H9 (cell line): ENCODE results near the gene LGALS9B. TPM values are rescaled to one million over a fixed set of nuclear protein-coding genes. Genes with fewer than 3 reads are reported as not detected.
"Not testable (repeated sequence)": the region's sequence is repeated elsewhere in the genome, so short reads cannot be mapped to it uniquely, and the experiment has no call there.

Experiments
- DNase-seq: peaks from one replicate; pipeline ENCODE4 v3.0.0-alpha.2; 2017
- H2AFZ ChIP-seq: one replicate; pipeline ENCODE4 v1.6.1; 2013; ENCODE audit warnings: mild to moderate bottlenecking, low read length, control low read depth, moderate library complexity
- H2AK5ac ChIP-seq: 2 replicates; pipeline ENCODE4 v1.6.1; 2013; ENCODE audit warnings: low read length, control low read depth, mixed read lengths; ENCODE audit not compliant: insufficient read length
- H2BK120ac ChIP-seq: one replicate; pipeline ENCODE4 v1.6.1; 2013; ENCODE audit warnings: low read depth, mild to moderate bottlenecking, low read length, control low read depth, inconsistent platforms; ENCODE audit not compliant: poor library complexity, severe bottlenecking
- H2BK12ac ChIP-seq: 2 replicates; pipeline ENCODE4 v1.6.1; 2013; ENCODE audit warnings: low read length, control low read depth, mixed read lengths, low read depth; ENCODE audit not compliant: insufficient read length
- H2BK15ac ChIP-seq: 2 replicates; pipeline ENCODE4 v1.6.1; 2013; ENCODE audit warnings: low read depth, low read length, control low read depth
- H2BK20ac ChIP-seq: one replicate; pipeline ENCODE4 v1.6.1; 2013; ENCODE audit warnings: low read depth, mild to moderate bottlenecking, low read length, control low read depth, inconsistent platforms; ENCODE audit not compliant: poor library complexity, severe bottlenecking
- H2BK5ac ChIP-seq: 2 replicates; pipeline ENCODE4 v1.6.1; 2013; ENCODE audit warnings: low read length, control low read depth, mixed read lengths; ENCODE audit not compliant: insufficient read length
- H3K14ac ChIP-seq: 2 replicates; pipeline ENCODE4 v1.6.1; 2013; ENCODE audit warnings: low read length, control low read depth; ENCODE audit not compliant: insufficient read depth
- H3K18ac ChIP-seq: 2 replicates; pipeline ENCODE4 v1.6.1; 2013; ENCODE audit warnings: low read depth, mild to moderate bottlenecking, mixed read lengths, low read length, control low read depth; ENCODE audit not compliant: insufficient read length
- H3K23ac ChIP-seq: 2 replicates; pipeline ENCODE4 v1.6.1; 2013; ENCODE audit warnings: low read length, control low read depth, mixed read lengths, low read depth; ENCODE audit not compliant: insufficient read length
- H3K23me2 ChIP-seq: 2 replicates; pipeline ENCODE4 v1.6.1; 2013; ENCODE audit warnings: low read depth, mild to moderate bottlenecking, mixed read lengths, low read length, control low read depth; ENCODE audit not compliant: insufficient read length, poor library complexity, severe bottlenecking
- H3K27ac ChIP-seq: 2 replicates; pipeline ENCODE4 v1.5.1; 2013; ENCODE audit warnings: low read length, control low read depth, mixed read lengths, low read depth; ENCODE audit not compliant: insufficient read length
- H3K27me3 ChIP-seq: 2 replicates; pipeline ENCODE4 v1.6.1; 2013; ENCODE audit warnings: low read length, control low read depth, inconsistent platforms; ENCODE audit not compliant: insufficient read depth
- H3K4ac ChIP-seq: 2 replicates; pipeline ENCODE4 v1.6.1; 2013; ENCODE audit warnings: low read depth, mild to moderate bottlenecking, control low read depth, inconsistent platforms, low read length, moderate library complexity
- H3K4me1 ChIP-seq: 2 replicates; pipeline ENCODE4 v1.6.1; 2013; ENCODE audit warnings: low read length, control low read depth, inconsistent platforms; ENCODE audit not compliant: insufficient read depth
- H3K4me2 ChIP-seq: 2 replicates; pipeline ENCODE4 v1.6.1; 2013; ENCODE audit warnings: low read length, control low read depth, mixed read lengths; ENCODE audit not compliant: insufficient read length, insufficient read depth
- H3K56ac ChIP-seq: 2 replicates; pipeline ENCODE4 v1.6.1; 2013; ENCODE audit warnings: low read depth, mild to moderate bottlenecking, mixed read lengths, low read length, control low read depth; ENCODE audit not compliant: insufficient read length
- H3K79me1 ChIP-seq: 2 replicates; pipeline ENCODE4 v1.6.1; 2013; ENCODE audit warnings: low read depth, mild to moderate bottlenecking, moderate library complexity, low read length, control low read depth, inconsistent platforms; ENCODE audit not compliant: insufficient read depth, poor library complexity, severe bottlenecking
- H3K79me2 ChIP-seq: 2 replicates; pipeline ENCODE4 v1.6.1; 2013; ENCODE audit warnings: low read length, control low read depth, inconsistent platforms; ENCODE audit not compliant: insufficient read depth
- H3K9ac ChIP-seq: 2 replicates; pipeline ENCODE4 v1.6.1; 2013; ENCODE audit warnings: low read length, control low read depth, mixed read lengths; ENCODE audit not compliant: insufficient read length; ENCODE audit errors: extremely low read depth
- H3K9me3 ChIP-seq: one replicate; pipeline ENCODE4 v1.6.1; 2013; ENCODE audit warnings: low read depth, low read length, inconsistent platforms; ENCODE audit not compliant: control insufficient read depth
- H3T11ph ChIP-seq: one replicate; pipeline ENCODE4 v1.6.1; 2013; ENCODE audit warnings: mild to moderate bottlenecking, low read length, control low read depth, inconsistent platforms
- H4K20me1 ChIP-seq: one replicate; pipeline ENCODE4 v1.6.1; 2013; ENCODE audit not compliant: control insufficient read depth, insufficient read length, insufficient read depth
- H4K5ac ChIP-seq: 2 replicates; pipeline ENCODE4 v1.6.1; 2013; ENCODE audit warnings: low read depth, mild to moderate bottlenecking, mixed read lengths, low read length, control low read depth; ENCODE audit not compliant: insufficient read length
- H4K8ac ChIP-seq: replicated peaks from 2 replicates; pipeline ENCODE4 v1.6.1; 2013; ENCODE audit warnings: low read length, control low read depth, mixed read lengths, low read depth; ENCODE audit not compliant: insufficient read length
- H4K91ac ChIP-seq: 2 replicates; pipeline ENCODE4 v1.6.1; 2013; ENCODE audit warnings: low read depth, mild to moderate bottlenecking, moderate library complexity, mixed read lengths, low read length, control low read depth; ENCODE audit not compliant: insufficient read length
- H3K27ac Mint-ChIP-seq, 3 experiments: 2 replicates in 2 of 3; 3 replicates in 1 of 3; pipeline ENCODE4 v1.8.0; 2020 to 2021; ENCODE audit warnings: mixed read lengths in 3 of 3, mild to moderate bottlenecking in 1 of 3, moderate library complexity in 1 of 3
- H3K27me3 Mint-ChIP-seq: 2 replicates; pipeline ENCODE4 v1.8.0; 2021; ENCODE audit warnings: low read depth, mild to moderate bottlenecking, moderate library complexity, mixed read lengths
- H3K36me3 Mint-ChIP-seq, 3 experiments: 2 replicates in 2 of 3; 3 replicates in 1 of 3; pipeline ENCODE4 v1.8.0; 2020 to 2021; ENCODE audit warnings: low read depth in 3 of 3, mixed read lengths in 3 of 3; ENCODE audit not compliant: insufficient read depth in 1 of 3
- H3K4me1 Mint-ChIP-seq, 2 experiments: 2 replicates each; pipeline ENCODE4 v1.8.0; 2020; ENCODE audit warnings: mixed read lengths in 2 of 2
- H3K4me3 Mint-ChIP-seq, 2 experiments: 2 replicates in 1 of 2; 3 replicates in 1 of 2; pipeline ENCODE4 v1.8.0; 2020 to 2021; ENCODE audit warnings: mild to moderate bottlenecking in 2 of 2, mixed read lengths in 2 of 2, moderate library complexity in 1 of 2
- H3K9me3 Mint-ChIP-seq, 2 experiments: 2 replicates in 1 of 2; 3 replicates in 1 of 2; pipeline ENCODE4 v1.8.0; 2020; ENCODE audit warnings: mild to moderate bottlenecking in 2 of 2, mixed read lengths in 2 of 2, moderate library complexity in 1 of 2
- WGBS: extraction: QIAGEN DNeasy Blood & Tissue Kit; methylation state at CpG from one replicate; pipeline ENCODE4 v1.1.7; 2013; ENCODE audit warnings: missing lambda C conversion rate, low lambda C conversion rate, mixed read lengths; ENCODE audit not compliant: insufficient read length; ENCODE audit errors: extremely low coverage; 5-methylcytosine and 5-hydroxymethylcytosine counted together
- total RNA-seq: library from RNA; stranded (reverse); gene quantifications from 2 replicates; pipeline ENCODE4 v1.2.1, GENCODE V29; 2021

The LGALS9B gene
- total RNA-seq, 1 experiment from 2014 or later = not detected

GRCh38 chr17:20465535-20465934, 1.8 kb downstream of the LGALS9B start:
- not testable (repeated sequence) for H2BK5ac ChIP-seq, H4K91ac ChIP-seq, H3K36me3 Mint-ChIP-seq, H2BK20ac ChIP-seq, H3K27ac Mint-ChIP-seq, H3K27me3 ChIP-seq, H2AK5ac ChIP-seq, H3K23me2 ChIP-seq, H3K79me1 ChIP-seq, H3K79me2 ChIP-seq, H4K5ac ChIP-seq, H3K9me3 Mint-ChIP-seq, DNase-seq, H3K9ac ChIP-seq, H3K4me1 ChIP-seq, H3K4me1 Mint-ChIP-seq, H3K14ac ChIP-seq, H3K4ac ChIP-seq, H2BK15ac ChIP-seq, H3K27me3 Mint-ChIP-seq, H3K4me2 ChIP-seq, H3K27ac ChIP-seq, H3K56ac ChIP-seq, H3K23ac ChIP-seq, H4K8ac ChIP-seq, H3K18ac ChIP-seq, H3K4me3 Mint-ChIP-seq, H2BK120ac ChIP-seq, H2BK12ac ChIP-seq, H2AFZ ChIP-seq, H3K9me3 ChIP-seq, H3T11ph ChIP-seq, H4K20me1 ChIP-seq
- WGBS = no CpG with 5 or more reads among the region's 12 CpGs

GRCh38 chr17:20464854-20465414, 2.4 kb downstream of the LGALS9B start:
- H3K27me3 ChIP-seq, H3K27ac Mint-ChIP-seq, H4K20me1 ChIP-seq, H4K5ac ChIP-seq, H3K4me1 ChIP-seq, DNase-seq, H3K23ac ChIP-seq, H2BK15ac ChIP-seq, H2BK20ac ChIP-seq, H2AK5ac ChIP-seq, H3K9ac ChIP-seq, H4K91ac ChIP-seq, H3K56ac ChIP-seq, H2AFZ ChIP-seq, H2BK5ac ChIP-seq, H3K79me1 ChIP-seq, H2BK12ac ChIP-seq, H4K8ac ChIP-seq, H3K27me3 Mint-ChIP-seq, H3K36me3 Mint-ChIP-seq, H3K9me3 ChIP-seq, H3K9me3 Mint-ChIP-seq, H3K4ac ChIP-seq, H3K14ac ChIP-seq, H3K18ac ChIP-seq, H3K27ac ChIP-seq, H3K79me2 ChIP-seq, H3K4me1 Mint-ChIP-seq, H3K4me3 Mint-ChIP-seq, H2BK120ac ChIP-seq, H3K4me2 ChIP-seq, H3T11ph ChIP-seq, H3K23me2 ChIP-seq: not testable (repeated sequence)
- no CpG with 5 or more reads among the region's 9 CpGs for WGBS
